ENCODE data around the gene RNF187. TPM values are rescaled to one million over a fixed set of nuclear protein-coding genes. Genes with fewer than 3 reads are reported as not detected.

Gene RNF187
- 100 to 1,000 TPM; 114 to 155 TPM for total RNA-seq

- Mint-ChIP-seq H3K9me3 (ENCODE audit: low read depth) (no peaks in the 10 kb centered on the region), H3K36me3 (ENCODE audit: low read depth) (peaks cover 34% of the 10 kb centered on the region)
Measured at GRCh38 chr1:228487336-228488124, at the start of gene RNF187. Gene RNF187 (plus strand): TSS chr1:228487382.

GRCh38 chr1:228437424-228437962 is 49.7 kb upstream of the RNF187 start:
- CTCF ChIA-PET = no interaction called here
- DNase-seq (no peak), ATAC-seq (no peak)
- no peaks in the 10 kb centered on the region for H3K9me3 Mint-ChIP-seq (ENCODE audit: low read depth)
- no peaks in the 10 kb centered on the region for H3K4me1 Mint-ChIP-seq
- no peak overlapping the region for H3K4me3 Mint-ChIP-seq
- POLR2A ChIA-PET = no interaction called here
- intact Hi-C loops (cut with DNase I, micrococcal nuclease) = no loop called here
- H3K27me3 Mint-ChIP-seq = peaks cover 13% of the 10 kb centered on the region
- no peaks in the 10 kb centered on the region for H3K36me3 Mint-ChIP-seq (ENCODE audit: low read depth)
- no peak overlapping the region for H3K27ac Mint-ChIP-seq

More at GRCh38 chr1:228487336-228488124, at the start of gene RNF187:
- intact Hi-C loops (cut with DNase I, micrococcal nuclease) = loop anchor here (1.0 to 10.0 kb wide), 10 partner anchors 13 to 1137 kb away; partner anchors contain the start of genes CCSAP (in 1 of the 2), TAF5L (in 1 of the 2), TRIM11 (in 1 of the 2) and URB2 (in 1 of the 2)
- H3K4me3 Mint-ChIP-seq = peak within 1 kb of the TSS; percentile 96
- DNase-seq (peak; percentile 63), ATAC-seq (peak; percentile 47)
- peak within 1 kb of the TSS; percentile 99 for H3K27ac Mint-ChIP-seq
- ChIA-PET CTCF (interaction anchor here (1.2 to 2.1 kb wide), 4 partner anchors 13 to 28 kb away, joined by 9 to 13 read pairs (median 11); no protein-coding TSS in a partner anchor), POLR2A (interaction anchor here (1.3 to 1.7 kb wide), 2 partner anchors 22 to 24 kb away, joined by 4 to 15 read pairs; no protein-coding TSS in a partner anchor)
- no peaks in the 10 kb centered on the region for H3K27me3 Mint-ChIP-seq
- peaks cover 37% of the 10 kb centered on the region for H3K4me1 Mint-ChIP-seq

GRCh38 chr1:228438266-228438665 is 48.9 kb upstream of the RNF187 start:
- Mint-ChIP-seq H3K9me3 (ENCODE audit: low read depth) (no peaks in the 10 kb centered on the region), H3K36me3 (ENCODE audit: low read depth) (no peaks in the 10 kb centered on the region), H3K4me1 (no peaks in the 10 kb centered on the region), H3K27me3 (peaks cover 13% of the 10 kb centered on the region), H3K4me3 (no peak overlapping the region), H3K27ac (no peak overlapping the region)
- ChIA-PET CTCF (no interaction called here), POLR2A (no interaction called here)
- ATAC-seq (no peak), DNase-seq (no peak)
- intact Hi-C loops (cut with DNase I, micrococcal nuclease) = no loop called here

GRCh38 chr1:228440761-228441500 is 46.3 kb upstream of the RNF187 start:
- ATAC-seq (no peak), DNase-seq (no peak)
- intact Hi-C loops (cut with DNase I, micrococcal nuclease) = no loop called here
- ChIA-PET POLR2A (no interaction called here), CTCF (no interaction called here)
- Mint-ChIP-seq H3K4me3 (no peak overlapping the region), H3K4me1 (peaks cover 9% of the 10 kb centered on the region), H3K9me3 (ENCODE audit: low read depth) (no peaks in the 10 kb centered on the region), H3K27me3 (peaks cover 27% of the 10 kb centered on the region), H3K27ac (no peak overlapping the region), H3K36me3 (ENCODE audit: low read depth) (no peaks in the 10 kb centered on the region)

- H3K4me3 Mint-ChIP-seq = no peak overlapping the region
- intact Hi-C loops (cut with DNase I, micrococcal nuclease) = no loop called here
- H3K27me3 Mint-ChIP-seq = peaks cover 32% of the 10 kb centered on the region
- H3K4me1 Mint-ChIP-seq = peaks cover 16% of the 10 kb centered on the region
- DNase-seq (no peak), ATAC-seq (no peak)
- H3K27ac Mint-ChIP-seq = no peak overlapping the region
- H3K36me3 Mint-ChIP-seq (ENCODE audit: low read depth) = no peaks in the 10 kb centered on the region
- CTCF ChIA-PET = interaction anchor here (0.8 kb wide), 1 partner anchor 18 kb away, joined by 3 read pairs; no protein-coding TSS in a partner anchor
- POLR2A ChIA-PET = no interaction called here
- no peaks in the 10 kb centered on the region for H3K9me3 Mint-ChIP-seq (ENCODE audit: low read depth)
Measured at GRCh38 chr1:228443395-228443794, 43.8 kb upstream of the RNF187 start.

- Mint-ChIP-seq H3K27ac (peak overlapping the region; percentile 40), H3K4me1 (peaks cover 16% of the 10 kb centered on the region), H3K27me3 (peaks cover 32% of the 10 kb centered on the region), H3K9me3 (ENCODE audit: low read depth) (no peaks in the 10 kb centered on the region), H3K36me3 (ENCODE audit: low read depth) (no peaks in the 10 kb centered on the region), H3K4me3 (peak overlapping the region; percentile 69)
- intact Hi-C loops (cut with DNase I, micrococcal nuclease) = no loop called here
- ChIA-PET CTCF (interaction anchor here (1.2 kb wide), 2 partner anchors 11 to 55 kb away, joined by 3 to 4 read pairs; no protein-coding TSS in a partner anchor), POLR2A (no interaction called here)
- ATAC-seq = peak; percentile 22
- no peak for DNase-seq
Measured at GRCh38 chr1:228445490-228445842, 41.7 kb upstream of the RNF187 start.

GRCh38 chr1:228445843-228446650 is 41.1 kb upstream of the RNF187 start:
- Mint-ChIP-seq H3K9me3 (ENCODE audit: low read depth) (no peaks in the 10 kb centered on the region), H3K36me3 (ENCODE audit: low read depth) (no peaks in the 10 kb centered on the region), H3K27ac (peak overlapping the region; percentile 40), H3K27me3 (peaks cover 30% of the 10 kb centered on the region), H3K4me3 (peak overlapping the region; percentile 69), H3K4me1 (peaks cover 16% of the 10 kb centered on the region)
- intact Hi-C loops (cut with DNase I, micrococcal nuclease) = no loop called here
- ChIA-PET CTCF (interaction anchor here (1.2 kb wide), 1 partner anchor 10 kb away, joined by 3 read pairs; no protein-coding TSS in a partner anchor), POLR2A (interaction anchor here (0.8 kb wide), 1 partner anchor 11 kb away, joined by 4 read pairs; no protein-coding TSS in a partner anchor)
- DNase-seq (peak; percentile 69), ATAC-seq (peak; percentile 93)

GRCh38 chr1:228446852-228447251 is 40.3 kb upstream of the RNF187 start:
- Mint-ChIP-seq H3K4me3 (no peak overlapping the region), H3K36me3 (ENCODE audit: low read depth) (no peaks in the 10 kb centered on the region), H3K9me3 (ENCODE audit: low read depth) (no peaks in the 10 kb centered on the region), H3K27ac (no peak overlapping the region), H3K4me1 (peaks cover 16% of the 10 kb centered on the region), H3K27me3 (peaks cover 29% of the 10 kb centered on the region)
- intact Hi-C loops (cut with DNase I, micrococcal nuclease) = no loop called here
- CTCF ChIA-PET = no interaction called here
- DNase-seq (no peak), ATAC-seq (no peak)
- POLR2A ChIA-PET = interaction anchor here (0.8 kb wide), 1 partner anchor 10 kb away, joined by 4 read pairs; no protein-coding TSS in a partner anchor

GRCh38 chr1:228448372-228448771 is 38.8 kb upstream of the RNF187 start:
- POLR2A ChIA-PET = interaction anchor here (0.8 to 1.5 kb wide), 2 partner anchors 9 to 43 kb away, joined by 3 read pairs; a partner anchor contains a TSS
- ATAC-seq (no peak), DNase-seq (no peak)
- Mint-ChIP-seq H3K36me3 (ENCODE audit: low read depth) (no peaks in the 10 kb centered on the region), H3K27me3 (peaks cover 23% of the 10 kb centered on the region), H3K4me3 (no peak overlapping the region), H3K9me3 (ENCODE audit: low read depth) (no peaks in the 10 kb centered on the region), H3K4me1 (peaks cover 16% of the 10 kb centered on the region), H3K27ac (no peak overlapping the region)
- intact Hi-C loops (cut with DNase I, micrococcal nuclease) = no loop called here
- CTCF ChIA-PET = interaction anchor here (0.6 to 1.2 kb wide), 3 partner anchors 27 to 1156 kb away, joined by 3 read pairs; no protein-coding TSS in a partner anchor

DNA sequence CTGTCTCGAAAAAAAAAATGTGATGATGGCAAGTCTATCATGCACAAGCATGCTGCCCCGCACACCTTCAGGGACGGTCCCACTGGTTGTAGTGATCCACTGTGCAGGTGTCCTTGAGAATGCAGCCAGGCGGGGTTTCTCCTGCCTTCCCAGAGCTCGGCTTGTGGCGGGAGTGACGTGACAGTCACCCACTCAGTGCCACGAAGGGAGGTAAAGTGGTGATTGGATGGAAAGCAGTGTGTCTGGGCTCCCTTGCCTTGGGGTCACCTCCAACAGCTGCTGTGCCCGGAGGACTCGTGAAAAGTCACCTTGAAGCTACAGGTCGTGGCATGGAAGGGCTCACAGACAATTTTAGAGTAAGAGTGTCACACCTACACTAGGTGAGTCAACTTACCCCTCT is 37.0 kb upstream of the RNF187 start:
- no peaks in the 10 kb centered on the region for H3K9me3 Mint-ChIP-seq (ENCODE audit: low read depth)
- POLR2A ChIA-PET = no interaction called here

More for the DNA sequence above, 37.0 kb upstream of the RNF187 start:
- H3K27ac Mint-ChIP-seq = no peak overlapping the region
- H3K4me1 Mint-ChIP-seq = peaks cover 15% of the 10 kb centered on the region
- ATAC-seq (no peak), DNase-seq (no peak)
- H3K36me3 Mint-ChIP-seq (ENCODE audit: low read depth) = peaks cover 6% of the 10 kb centered on the region
- no peak overlapping the region for H3K4me3 Mint-ChIP-seq
- intact Hi-C loops (cut with DNase I, micrococcal nuclease) = loop anchor here in 1 of 2 experiments (10.0 kb wide), 1 partner anchor 1055 kb away; the partner anchor contains the start of gene NUP133
- CTCF ChIA-PET = interaction anchor here (0.5 to 1.5 kb wide), 2 partner anchors 51 to 70 kb away, joined by 3 read pairs; no protein-coding TSS in a partner anchor
- peaks cover 13% of the 10 kb centered on the region for H3K27me3 Mint-ChIP-seq

All from activated CD4-positive, alpha-beta T cell treated with anti-CD3 and anti-CD28 coated beads for 36 hours (primary cell).